HG02970 (cell line): ENCODE measurements around the gene DUSP6.

Source experiments
- ATAC-seq: cut with Tn5 transposase; IDR thresholded peaks from one replicate; pipeline ENCODE4 v1.9.1; 2021; ENCODE audit warnings: mild to moderate bottlenecking, moderate library complexity, moderate number of reproducible peaks; ENCODE audit not compliant: unreplicated experiment, low FRiP score

The DUSP6 gene

DNA sequence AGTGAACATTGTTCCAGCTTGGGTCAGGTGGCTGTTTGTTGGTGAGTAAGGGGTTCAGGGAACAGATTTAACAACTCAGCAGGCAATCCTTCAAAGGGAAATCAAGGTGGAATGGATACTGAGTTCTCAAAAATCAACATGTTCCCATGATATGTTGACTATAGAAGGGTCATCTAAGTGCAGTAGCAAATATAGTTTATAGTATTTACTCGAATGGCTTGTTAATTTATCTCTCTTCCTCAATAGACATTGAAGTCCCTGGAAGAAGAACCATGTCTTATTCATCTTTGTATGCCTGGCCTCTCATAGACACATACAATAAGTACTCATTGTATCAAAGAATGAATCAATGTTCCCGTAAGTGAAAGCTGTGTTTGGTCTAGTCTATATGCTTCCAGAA is 24.5 kb upstream of the DUSP6 start:
- no peak for ATAC-seq

DNA sequence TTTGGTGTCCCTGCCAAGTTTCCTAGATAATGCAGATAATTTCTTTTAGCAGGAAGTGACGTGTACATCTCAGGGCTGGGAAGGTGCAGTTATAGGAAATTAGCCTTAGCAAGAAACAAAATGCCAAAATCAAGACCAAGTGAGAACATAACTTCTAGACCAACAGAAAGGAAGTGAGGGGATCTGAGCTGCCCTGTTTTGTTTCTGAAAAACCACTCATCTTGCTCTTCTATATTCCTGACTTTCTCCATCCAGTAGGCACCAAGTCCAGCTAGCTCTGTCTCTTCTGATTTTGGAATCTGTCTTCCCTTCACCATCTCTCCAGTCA is 23.9 kb upstream of the DUSP6 start:
- ATAC-seq: no peak

DNA sequence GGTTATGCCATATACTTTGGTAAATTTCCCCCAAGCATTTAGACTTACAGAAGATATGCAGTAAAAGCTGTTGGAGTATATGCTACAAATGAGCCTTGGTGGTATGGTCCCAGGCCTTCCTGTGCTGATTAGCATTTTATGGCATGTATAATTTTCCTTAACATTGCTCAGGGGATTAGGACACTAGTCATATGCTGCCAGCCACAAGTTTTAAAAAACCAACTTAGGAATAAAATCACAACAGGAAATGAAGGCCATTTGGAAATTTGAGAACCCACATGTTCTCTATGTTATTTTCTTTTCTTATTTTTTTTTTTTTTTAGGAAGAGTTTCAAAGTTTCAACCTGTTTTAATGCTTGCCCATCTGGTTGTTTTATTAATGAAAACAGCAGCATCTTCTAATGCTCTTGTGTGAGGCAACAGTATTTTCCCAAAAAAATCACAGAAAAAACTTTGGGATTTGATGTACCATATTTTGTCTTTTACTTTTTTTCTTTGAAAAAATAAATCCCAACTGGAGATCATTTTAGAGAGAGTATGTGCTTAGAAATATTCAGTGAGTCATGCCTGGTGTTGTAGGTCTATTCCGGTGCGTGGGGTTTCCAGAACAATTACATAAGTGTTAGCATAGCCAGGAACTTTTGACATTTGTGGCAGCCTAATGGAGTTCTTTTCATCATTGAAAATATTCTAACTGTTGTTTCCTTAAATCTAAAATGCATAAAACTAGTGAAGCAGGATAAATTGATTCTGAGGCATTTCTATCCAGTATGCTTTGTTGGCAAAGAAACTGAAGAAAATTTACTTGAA is 21.7 kb upstream of the DUSP6 start:
- no peak for ATAC-seq

DNA sequence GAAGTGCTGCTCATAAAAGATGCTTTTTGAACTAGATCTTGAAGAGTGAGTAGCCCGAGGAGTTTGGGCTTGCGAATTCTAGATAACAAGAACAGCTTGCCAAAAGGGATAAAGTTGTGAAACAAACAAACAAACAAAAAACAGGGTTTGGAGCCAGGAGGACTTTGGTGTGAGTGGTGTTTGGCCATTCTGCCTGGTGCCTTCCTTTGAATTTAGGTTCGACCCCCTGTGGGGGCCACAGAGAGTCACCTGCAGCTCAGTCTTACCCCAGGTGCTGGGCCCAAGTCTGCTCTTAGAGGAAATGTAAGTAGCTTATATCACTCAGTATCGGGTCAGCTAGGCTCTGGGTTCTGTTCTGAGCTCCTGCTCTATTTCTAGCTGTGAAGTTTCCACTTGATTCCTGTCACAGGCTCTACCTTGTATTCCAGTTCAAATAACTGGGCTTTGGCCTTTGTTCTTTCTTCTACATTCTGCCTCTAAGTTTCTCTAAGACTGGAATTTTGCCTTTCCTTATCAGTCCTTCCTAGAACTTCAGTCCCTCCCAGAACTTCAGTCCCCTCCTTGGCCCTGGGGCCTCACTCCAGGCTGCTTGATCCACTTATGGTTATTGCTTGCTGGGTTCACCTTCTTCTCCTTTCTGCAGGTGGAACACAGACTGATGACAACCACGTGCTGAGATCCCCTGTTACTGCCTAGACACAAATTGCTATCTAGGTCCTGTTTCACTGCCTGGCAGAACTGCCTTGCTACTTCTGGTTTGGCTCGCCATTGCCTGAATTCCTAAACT is 20.5 kb upstream of the DUSP6 start:
- no peak for ATAC-seq

DNA sequence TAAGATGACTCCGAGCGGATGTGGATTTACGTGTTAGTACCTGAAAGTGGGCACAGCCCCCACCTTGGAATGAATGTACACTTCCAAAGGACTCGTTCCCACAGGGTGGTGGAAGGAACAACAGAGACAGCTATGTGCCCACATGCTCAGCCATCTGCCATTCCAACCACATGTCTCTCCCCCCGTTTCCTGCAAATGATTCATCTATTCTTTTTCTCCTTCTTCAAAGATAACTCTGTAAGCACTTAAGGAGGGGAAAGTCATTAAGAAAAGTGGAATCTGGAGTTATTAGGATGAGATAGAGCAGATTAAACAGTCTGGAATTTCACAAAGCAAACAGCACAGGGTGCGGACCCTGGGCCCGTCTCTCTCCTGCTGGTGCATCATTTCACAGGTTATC is 18.5 kb upstream of the DUSP6 start:
- no peak for ATAC-seq

DNA sequence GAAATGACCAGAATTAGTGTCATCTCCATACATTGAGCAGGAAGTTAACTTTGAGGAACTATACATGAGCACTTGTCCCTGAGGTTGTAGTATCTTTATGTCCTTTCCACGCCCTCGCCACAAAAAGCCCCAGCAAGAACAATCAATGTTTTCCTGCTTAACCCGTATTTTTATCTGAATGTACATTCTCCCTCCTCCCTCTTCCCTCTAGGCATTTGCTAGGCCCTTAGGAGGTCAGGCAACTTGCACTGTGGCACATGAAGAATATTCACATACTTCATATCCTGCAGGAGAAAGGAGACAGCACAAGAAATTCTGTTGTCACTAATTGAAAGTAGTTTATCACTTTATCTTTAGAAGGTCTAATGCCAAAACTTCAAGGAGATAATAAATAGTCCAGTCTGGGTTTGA is 18.1 kb upstream of the DUSP6 start:
- no peak for ATAC-seq

DNA sequence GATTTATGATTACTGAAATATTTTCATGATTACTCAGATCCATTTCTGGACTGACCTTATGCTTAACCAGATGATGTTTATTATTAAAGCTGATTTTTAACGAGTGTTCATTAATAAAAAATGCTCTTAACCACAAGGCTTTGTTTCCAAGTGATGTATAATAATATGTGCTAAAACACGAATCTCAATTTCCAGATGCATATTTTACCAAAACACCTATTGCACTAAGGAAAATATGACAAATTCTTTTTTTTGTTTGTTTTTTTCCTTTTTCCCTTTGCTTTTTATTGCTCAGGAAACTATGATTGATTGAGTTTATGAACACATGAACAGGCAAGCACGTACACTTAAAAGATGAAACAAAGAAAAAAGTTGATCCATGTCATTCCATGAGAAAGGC is 16.9 kb upstream of the DUSP6 start:
- no peak for ATAC-seq

DNA sequence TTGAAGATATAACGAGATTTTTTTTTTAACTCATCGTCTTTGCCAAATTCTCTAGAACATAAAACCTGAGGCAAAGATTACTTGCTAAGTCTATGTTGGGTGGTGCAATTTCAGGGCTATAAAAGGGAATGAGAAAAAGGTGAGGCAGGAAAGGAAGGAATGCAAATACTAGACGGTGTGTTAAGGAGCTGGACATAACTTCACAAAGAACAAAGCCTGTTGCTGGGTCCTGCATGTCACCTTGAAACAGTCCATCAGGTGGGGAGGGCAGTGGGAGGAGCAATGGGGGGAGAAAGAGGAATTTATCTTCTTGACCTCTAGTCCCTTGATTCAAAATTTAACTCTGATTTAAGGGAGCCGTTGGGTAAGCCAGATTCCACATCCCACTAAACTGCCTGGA is 16.1 kb upstream of the DUSP6 start:
- no peak for ATAC-seq

DNA sequence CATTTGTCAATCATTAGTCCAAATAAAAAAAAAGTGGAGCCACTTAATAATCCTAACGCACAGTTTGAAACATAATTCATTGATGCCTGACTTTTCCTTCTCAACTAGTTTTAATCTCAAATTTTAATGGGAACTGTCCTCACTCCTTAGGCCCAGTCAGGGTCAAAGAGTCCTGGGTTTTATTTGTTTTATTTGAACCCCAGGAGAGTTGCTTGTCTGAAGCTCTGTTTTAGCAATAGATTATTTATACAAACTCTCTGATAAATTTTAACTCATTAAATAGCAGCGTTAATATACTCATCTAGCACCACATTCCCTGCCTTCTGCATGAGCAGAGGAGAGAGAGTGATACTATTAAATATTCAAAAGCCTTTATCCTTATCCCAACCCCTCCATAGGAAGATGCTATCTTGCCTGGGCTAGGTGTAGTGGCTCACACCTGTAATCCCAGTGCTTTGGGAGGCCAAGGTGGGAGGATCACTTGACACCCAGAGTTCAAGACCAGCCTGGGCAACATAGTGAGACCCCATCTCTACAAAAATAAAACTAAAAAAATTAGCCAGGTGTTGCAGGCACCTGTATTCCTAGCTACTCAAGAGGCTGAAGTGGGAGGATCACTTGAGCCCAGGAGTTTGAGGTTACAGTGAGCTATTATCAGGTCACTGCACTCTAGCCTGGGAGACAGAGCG is 14.5 kb upstream of the DUSP6 start:
- ATAC-seq: no peak

DNA sequence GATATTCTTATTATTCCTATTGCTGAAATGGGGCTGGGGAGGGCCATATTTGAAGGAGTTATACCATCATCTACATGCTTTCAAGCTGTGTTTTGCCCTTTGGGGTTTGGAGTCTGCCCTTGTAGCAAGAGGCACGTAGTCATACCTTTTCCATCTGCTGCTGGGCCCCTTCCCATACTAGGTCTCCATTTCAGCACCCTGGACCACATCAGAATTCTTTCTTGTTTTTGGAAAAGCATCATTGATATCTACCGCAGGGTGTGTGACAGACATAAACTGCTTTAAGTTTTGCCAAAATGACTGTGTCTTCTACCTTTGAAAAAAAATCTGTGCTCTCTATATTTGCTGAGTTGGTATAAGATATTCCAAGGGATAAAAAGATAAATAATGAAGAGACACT is 12.3 kb upstream of the DUSP6 start:
- ATAC-seq: no peak

DNA sequence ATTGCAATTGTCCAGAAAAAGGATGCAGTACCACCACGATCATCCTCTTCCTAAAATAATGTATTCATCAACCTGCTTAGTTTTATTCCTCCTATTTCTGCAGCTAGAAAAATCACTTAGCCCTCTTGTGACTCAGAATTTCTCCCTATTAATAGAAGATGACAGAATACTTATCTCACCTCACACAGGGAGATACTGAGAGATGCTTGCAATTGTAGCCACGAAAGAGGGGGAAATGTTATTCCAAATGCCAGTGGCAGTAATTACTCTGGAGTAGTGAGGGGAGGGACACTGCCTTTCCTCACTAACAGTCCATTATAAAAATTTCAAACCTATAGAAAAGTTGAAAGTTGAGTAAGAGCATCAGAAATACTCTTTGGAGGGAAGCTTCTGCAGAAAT is 11.8 kb upstream of the DUSP6 start:
- no peak for ATAC-seq

DNA sequence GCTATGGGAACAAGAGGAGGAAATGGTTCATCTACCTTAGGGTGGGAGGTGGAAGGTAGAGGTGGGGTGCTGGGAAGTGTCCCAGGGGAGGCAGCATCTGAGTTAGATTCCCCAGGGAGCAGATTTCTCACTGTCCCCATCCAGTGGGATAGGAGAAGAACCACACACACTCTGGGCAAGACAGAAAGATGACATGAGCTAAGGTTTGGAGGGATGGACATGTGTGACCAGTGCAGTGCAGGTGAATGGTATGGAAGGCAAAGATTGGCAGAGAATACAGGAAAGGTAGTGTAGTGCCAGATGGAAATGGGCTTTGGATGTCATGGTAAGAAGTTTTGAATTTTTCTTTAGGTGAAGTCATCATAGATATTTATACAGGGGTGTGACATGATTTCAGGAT is 11.3 kb upstream of the DUSP6 start:
- ATAC-seq: no peak

DNA sequence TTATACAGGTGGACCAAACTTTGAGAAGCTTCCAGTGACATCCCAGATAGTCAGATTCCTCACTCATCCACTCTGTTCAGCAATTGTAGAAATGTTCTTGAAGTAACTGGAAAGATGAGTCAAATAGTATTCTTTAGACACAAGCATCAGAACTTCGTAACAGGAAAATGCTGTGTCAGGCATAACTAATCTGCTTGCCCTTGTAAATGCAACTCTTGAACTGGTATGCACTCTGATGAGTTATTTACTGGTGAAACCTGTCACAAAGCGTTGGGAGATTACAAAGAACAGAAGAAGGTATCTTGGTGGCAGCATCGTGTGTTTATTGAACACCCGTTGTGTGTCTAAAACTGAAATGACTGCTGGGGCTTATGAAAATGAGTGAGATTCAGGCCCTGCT is 10.8 kb upstream of the DUSP6 start:
- no peak for ATAC-seq

DNA sequence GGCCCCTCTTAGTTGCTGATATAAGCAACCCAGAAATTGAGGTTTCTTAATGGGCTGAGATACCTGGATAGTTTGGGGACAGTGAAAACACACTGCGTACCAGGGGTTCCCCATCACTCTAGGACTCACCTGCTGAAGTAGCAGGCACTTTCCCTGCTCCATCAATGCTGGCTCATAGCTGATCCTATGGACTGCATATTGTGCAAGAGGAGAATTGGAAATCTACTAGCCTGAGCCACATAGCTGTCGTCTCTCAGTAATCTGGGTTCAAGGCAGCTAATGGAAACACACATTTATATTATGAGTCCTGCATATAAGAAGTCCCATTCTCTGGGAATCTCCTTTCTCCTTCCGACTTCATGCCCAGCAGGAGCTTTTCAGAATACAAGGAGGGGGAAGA is 7.3 kb upstream of the DUSP6 start:
- ATAC-seq: no peak

DNA sequence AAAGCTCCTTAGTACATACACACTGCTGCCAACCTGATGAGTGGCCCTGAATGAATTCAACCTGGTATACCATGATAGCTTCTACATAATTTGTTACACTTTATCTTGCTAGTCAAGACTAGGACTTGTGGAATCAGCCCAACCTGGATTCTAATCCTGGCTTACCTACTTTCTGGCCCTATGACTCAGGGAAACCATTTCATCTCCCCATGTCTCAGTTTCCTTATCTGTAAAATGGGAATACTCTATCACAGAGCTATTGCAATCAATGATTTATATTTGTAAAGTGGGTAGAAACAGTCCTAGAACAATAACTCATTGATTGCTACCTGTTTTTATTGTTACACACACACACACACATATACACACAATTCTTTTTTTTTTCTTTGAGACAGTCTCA is 6.5 kb upstream of the DUSP6 start:
- no peak for ATAC-seq

DNA sequence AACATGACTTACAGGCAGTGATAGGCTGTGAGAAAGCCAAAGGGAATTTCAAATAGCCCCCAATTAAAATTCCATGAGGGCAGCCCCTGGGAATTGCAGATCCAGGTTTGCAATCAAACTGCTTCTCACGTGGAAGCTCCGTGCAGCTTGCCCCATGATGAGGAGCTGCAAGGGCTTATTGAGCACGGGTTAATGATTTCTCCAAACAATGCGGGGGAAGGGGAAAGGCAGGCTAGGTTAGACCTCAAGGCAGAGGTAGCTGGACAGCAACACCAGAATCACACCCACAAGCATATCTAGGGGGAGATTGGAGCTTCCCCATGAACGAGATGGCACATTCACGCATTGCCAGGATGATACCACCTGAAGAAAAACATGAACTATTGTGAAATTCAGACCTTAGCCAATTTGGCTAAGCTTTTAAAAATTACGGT is 5.0 kb upstream of the DUSP6 start:
- no peak for ATAC-seq

DNA sequence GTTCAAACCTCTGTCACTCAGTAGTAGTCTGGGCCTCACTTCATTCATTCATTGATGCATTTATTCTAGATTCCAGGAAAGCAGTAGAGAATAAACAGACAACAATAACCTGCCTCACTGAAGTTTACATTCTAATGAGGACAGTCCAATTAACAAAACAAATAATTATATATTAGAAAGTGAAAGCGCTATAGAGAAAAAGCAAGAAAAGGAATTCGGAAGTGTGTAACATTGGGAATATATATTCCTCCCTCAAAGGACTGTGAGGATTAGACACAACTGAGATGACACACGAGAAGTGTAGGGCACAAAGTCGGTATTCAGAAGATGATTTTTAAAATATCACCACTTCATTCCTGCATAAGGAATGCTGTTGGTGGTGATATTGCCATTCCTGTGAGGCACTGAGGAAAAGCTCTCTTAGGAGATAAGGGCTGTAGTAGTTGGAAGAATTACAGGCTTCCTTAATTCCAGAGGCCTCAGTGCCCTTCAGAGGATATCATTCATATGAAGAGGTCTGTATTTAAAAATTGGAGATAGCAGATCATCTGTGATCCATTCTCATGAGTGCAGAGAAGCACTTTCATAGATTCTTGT is 3.9 kb upstream of the DUSP6 start:
- ATAC-seq: no peak

DNA sequence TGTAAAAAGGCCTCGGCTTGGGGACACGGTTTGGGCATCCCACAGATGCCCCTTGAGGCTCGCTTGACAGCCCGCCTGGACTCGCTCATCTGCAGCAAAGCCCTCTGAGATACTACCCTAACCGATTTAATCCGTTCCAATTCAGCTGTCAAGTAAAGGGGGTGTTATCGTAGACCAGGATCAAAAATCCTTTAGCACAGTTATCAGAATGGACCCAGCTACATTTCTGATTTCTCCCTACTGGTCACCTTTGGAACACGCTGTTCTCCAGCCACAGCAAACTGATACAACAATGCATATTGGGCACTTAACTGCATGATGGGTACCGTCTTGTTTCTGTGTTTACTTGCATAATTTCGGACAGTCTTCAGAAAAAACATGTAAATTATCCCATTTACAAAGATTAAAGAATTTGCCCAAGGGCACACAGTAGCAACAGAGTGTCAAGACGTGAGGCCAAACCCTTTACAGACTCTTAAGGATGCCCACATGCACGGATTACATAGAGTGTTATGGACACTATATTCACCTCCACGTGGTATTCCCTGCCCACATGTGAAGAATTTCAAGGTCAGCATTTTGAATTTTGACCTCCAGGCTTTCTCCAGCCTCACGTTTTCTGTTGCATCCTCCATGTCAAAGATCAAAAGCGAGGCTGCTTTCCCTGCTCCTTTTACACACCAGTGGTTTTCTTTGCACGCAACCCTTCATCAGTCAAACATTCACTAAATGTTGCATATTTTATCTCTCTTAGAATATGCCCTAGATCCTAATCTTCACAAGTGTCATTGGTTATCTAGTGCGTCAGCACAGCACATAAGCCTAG is 3.2 kb upstream of the DUSP6 start:
- no peak for ATAC-seq

DNA sequence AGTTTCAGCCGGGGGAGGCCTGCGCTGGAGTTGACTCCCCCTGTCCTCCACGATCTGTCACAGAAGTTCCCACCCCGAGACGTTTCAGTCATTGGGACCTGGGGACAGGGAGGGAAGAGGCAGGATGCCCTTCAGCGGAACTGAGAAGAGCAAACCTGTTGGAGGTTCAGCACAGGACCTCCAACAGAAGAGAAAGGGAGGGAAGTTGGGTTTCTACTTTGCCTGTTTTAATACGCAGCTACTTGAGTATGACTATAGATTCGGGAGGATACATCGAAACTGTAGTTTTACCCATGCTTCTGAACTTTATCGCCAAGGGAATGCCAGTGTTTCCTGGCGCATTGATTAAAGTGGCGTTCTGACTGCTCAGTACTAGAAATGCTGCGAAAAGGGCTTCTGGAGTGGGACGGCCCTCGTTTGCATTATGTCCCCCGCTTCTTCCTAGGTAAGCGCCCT is 2.3 kb upstream of the DUSP6 start:
- no peak for ATAC-seq
